Esophagus squamous epithelium (tissue), 4 donors: ENCODE measurements around the gene XCR1.

ENCODE experiments used
- POLR2A ChIP-seq, 4 donors: fragments of 450-650 bp; IDR thresholded peaks; one replicate each; pipeline ENCODE4 v1.6.1; 2017; ENCODE audit warnings: antibody characterized with exemption in 4 of 4, mild to moderate bottlenecking in 4 of 4, moderate library complexity in 3 of 4
- TF ChIP-seq, protein P1 (sequence below), 6 experiments: fragments of 450-650 bp in 4 of 6; fragments of 200-600 bp in 2 of 6; sonication (generic) in 2 of 6; IDR thresholded peaks; one replicate each; pipeline ENCODE4 v1.5.1; 2016 to 2019; ENCODE audit warnings: antibody characterized with exemption in 6 of 6, mild to moderate bottlenecking in 4 of 6, moderate library complexity in 4 of 6

- TF ChIP-seq, protein P1, sequence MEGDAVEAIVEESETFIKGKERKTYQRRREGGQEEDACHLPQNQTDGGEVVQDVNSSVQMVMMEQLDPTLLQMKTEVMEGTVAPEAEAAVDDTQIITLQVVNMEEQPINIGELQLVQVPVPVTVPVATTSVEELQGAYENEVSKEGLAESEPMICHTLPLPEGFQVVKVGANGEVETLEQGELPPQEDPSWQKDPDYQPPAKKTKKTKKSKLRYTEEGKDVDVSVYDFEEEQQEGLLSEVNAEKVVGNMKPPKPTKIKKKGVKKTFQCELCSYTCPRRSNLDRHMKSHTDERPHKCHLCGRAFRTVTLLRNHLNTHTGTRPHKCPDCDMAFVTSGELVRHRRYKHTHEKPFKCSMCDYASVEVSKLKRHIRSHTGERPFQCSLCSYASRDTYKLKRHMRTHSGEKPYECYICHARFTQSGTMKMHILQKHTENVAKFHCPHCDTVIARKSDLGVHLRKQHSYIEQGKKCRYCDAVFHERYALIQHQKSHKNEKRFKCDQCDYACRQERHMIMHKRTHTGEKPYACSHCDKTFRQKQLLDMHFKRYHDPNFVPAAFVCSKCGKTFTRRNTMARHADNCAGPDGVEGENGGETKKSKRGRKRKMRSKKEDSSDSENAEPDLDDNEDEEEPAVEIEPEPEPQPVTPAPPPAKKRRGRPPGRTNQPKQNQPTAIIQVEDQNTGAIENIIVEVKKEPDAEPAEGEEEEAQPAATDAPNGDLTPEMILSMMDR (IDR thresholded peaks at IDR 0.05), result no peak
- TF ChIP-seq POLR2A (IDR thresholded peaks at IDR 0.05), result no peak
Measured at GRCh38 chr3:45972534-45973402, 54.5 kb downstream of the XCR1 start.
